Testis (tissue), 3 donors: ENCODE results near the gene CLDN3. TPM values are rescaled to one million over a fixed set of nuclear protein-coding genes. Genes with fewer than 3 reads are reported as not detected.

Experiments used
- DNase-seq: peaks from one replicate; pipeline ENCODE4 v3.0.0-alpha.2; 2019
- H3K27ac ChIP-seq, 2 donors: fragments of 200-600 bp; sonication (generic); one replicate each; pipeline ENCODE4 v1.5.1; 2019
- H3K27me3 ChIP-seq: fragments of 200-600 bp; sonication (generic); one replicate; pipeline ENCODE4 v1.5.1; 2019
- H3K36me3 ChIP-seq: fragments of 200-600 bp; sonication (generic); one replicate; pipeline ENCODE4 v1.5.1; 2017; ENCODE audit warnings: low read depth; ENCODE audit errors: missing control alignments
- H3K4me1 ChIP-seq: fragments of 200-600 bp; sonication (generic); one replicate; pipeline ENCODE4 v1.5.1; 2019
- H3K4me3 ChIP-seq, 2 donors: fragments of 200-600 bp; sonication (generic); one replicate each; pipeline ENCODE4 v1.5.1; 2017 to 2019
- H3K9me3 ChIP-seq: fragments of 200-600 bp; sonication (generic); one replicate; pipeline ENCODE4 v1.5.1; 2017
- POLR2A ChIP-seq: fragments of 450-650 bp; IDR thresholded peaks from one replicate; pipeline ENCODE4 v1.6.1; 2017; ENCODE audit warnings: antibody characterized with exemption, mild to moderate bottlenecking, moderate library complexity
- WGBS, 2 donors: methylation state at CpG; one replicate each; pipeline ENCODE4 v1.1.5; 2018; 5-methylcytosine and 5-hydroxymethylcytosine counted together
- intact Hi-C: fragments of 100-400 bp; cut with DNase I; formaldehyde crosslinking; loops from one replicate; pipeline ENCODE4 v1.15.1; 2023; ENCODE audit warnings: low total_unique reads
- polyA plus RNA-seq: library from polyadenylated mRNA; stranded (reverse); fragments of 350-450 nt; fragmentation: Illumina TruSeq; extraction: RNeasy Lipid Tissue Mini Kit (QIAGEN cat#74804); gene quantifications from one replicate; pipeline ENCODE4 v1.2.3, GENCODE V29; 2014; ENCODE audit warnings: low read depth, low replicate concordance; ENCODE audit not compliant: insufficient read depth
- total RNA-seq, 2 donors: library from RNA; depleted of rRNA; stranded (reverse); fragments of >200 nt; gene quantifications; one replicate each; pipeline ENCODE4 v1.2.3, GENCODE V29; 2016
- TF ChIP-seq, protein P1 (sequence below), 3 experiments: fragments of 450-650 bp in 2 of 3; fragments of 200-600 bp in 1 of 3; sonication (generic) in 1 of 3; IDR thresholded peaks; one replicate each; pipeline ENCODE4 v1.5.1; 2016 to 2019; ENCODE audit warnings: antibody characterized with exemption in 3 of 3, mild to moderate bottlenecking in 2 of 3, moderate library complexity in 1 of 3

CLDN3 gene
- total and polyA plus RNA-seq, 3 donors from 2014 or later, result 1.9 to 6.1 (median 5.1) TPM

DNA sequence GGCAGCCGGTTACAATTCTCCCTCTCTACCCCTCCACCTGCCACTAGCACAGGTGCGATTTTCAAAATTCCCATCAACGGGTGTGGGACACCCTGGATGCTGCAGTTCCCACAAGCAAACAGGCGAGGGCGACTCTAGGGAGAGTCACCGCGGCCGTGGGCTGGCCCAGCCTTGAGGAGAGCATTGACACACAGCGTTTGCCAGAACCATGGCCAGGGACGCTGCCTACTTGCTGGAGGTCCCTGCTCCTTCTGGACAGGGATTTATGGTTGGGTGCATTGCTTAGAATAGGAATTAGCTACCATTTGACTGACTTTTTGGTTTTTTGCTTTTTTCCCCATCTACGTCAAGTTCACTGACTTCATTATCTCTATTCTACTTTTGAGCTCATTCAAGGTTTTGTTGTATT is 41.7 kb upstream of the CLDN3 start:
- no peaks in the 10 kb centered on the region for H3K9me3 ChIP-seq
- H3K27ac ChIP-seq, result no peak overlapping the region
- TF ChIP-seq POLR2A, result no peak
- TF ChIP-seq, protein P1, sequence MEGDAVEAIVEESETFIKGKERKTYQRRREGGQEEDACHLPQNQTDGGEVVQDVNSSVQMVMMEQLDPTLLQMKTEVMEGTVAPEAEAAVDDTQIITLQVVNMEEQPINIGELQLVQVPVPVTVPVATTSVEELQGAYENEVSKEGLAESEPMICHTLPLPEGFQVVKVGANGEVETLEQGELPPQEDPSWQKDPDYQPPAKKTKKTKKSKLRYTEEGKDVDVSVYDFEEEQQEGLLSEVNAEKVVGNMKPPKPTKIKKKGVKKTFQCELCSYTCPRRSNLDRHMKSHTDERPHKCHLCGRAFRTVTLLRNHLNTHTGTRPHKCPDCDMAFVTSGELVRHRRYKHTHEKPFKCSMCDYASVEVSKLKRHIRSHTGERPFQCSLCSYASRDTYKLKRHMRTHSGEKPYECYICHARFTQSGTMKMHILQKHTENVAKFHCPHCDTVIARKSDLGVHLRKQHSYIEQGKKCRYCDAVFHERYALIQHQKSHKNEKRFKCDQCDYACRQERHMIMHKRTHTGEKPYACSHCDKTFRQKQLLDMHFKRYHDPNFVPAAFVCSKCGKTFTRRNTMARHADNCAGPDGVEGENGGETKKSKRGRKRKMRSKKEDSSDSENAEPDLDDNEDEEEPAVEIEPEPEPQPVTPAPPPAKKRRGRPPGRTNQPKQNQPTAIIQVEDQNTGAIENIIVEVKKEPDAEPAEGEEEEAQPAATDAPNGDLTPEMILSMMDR (IDR thresholded peaks at IDR 0.05), result peak; percentile 18 to 69 (median 36)
- intact Hi-C loops, result loop anchor here (2.0 kb wide), 1 partner anchor 17 kb away; no protein-coding TSS in a partner anchor
- H3K36me3 ChIP-seq, result no peaks in the 10 kb centered on the region
- no peaks in the 10 kb centered on the region for H3K27me3 ChIP-seq
- no peak overlapping the region for H3K4me3 ChIP-seq
- DNase-seq, result peak; percentile 65
- H3K4me1 ChIP-seq, result no peaks in the 10 kb centered on the region
- 26 to 31% methylated on average over 11 of the region's 11 CpGs for WGBS, 2 donors

DNA sequence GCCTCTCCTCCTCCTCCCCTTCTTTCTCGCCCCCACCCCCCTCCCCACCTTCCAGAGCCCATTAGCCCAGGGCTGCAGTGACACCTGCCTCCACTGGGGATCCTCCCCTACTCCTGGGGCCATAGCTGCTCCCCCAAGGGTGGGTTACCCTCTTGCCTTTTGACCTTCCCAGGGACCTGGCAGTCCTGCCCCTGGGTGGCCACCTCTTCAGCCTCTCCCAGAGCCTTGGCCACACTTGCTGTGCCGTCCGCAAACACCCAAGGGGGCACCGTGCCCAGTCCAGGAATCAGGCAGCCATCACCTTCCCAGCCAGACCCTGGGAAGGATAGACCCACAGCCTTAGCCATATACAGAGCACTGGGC is 40.9 kb upstream of the CLDN3 start:
- no peak for DNase-seq
- Histone ChIP-seq H3K9me3 (no peaks in the 10 kb centered on the region), H3K4me3 (no peak overlapping the region)

GRCh38 chr7:73809467-73809951 is 39.4 kb upstream of the CLDN3 start:
- H3K36me3 ChIP-seq, result no peaks in the 10 kb centered on the region
- H3K27ac ChIP-seq, result no peak overlapping the region
- no peaks in the 10 kb centered on the region for H3K27me3 ChIP-seq
- intact Hi-C loops, result no loop called here
- no peak for DNase-seq
- H3K4me1 ChIP-seq, result no peaks in the 10 kb centered on the region
- 82 to 92% methylated on average over 19 to 21 of the region's 21 CpGs for WGBS, 2 donors
- no peak for TF ChIP-seq POLR2A
- TF ChIP-seq, protein P1 (IDR thresholded peaks at IDR 0.05), result no peak
- H3K9me3 ChIP-seq, result no peaks in the 10 kb centered on the region
- H3K4me3 ChIP-seq, result no peak overlapping the region

More for the DNA sequence above, 40.9 kb upstream of the CLDN3 start:
- no peaks in the 10 kb centered on the region for H3K36me3 ChIP-seq
- TF ChIP-seq POLR2A, result no peak
- no peak overlapping the region for H3K27ac ChIP-seq
- no peaks in the 10 kb centered on the region for H3K4me1 ChIP-seq
- 52 to 64% methylated on average over 3 to 4 of the region's 4 CpGs for WGBS, 2 donors
- intact Hi-C loops, result no loop called here
- no peaks in the 10 kb centered on the region for H3K27me3 ChIP-seq

DNA sequence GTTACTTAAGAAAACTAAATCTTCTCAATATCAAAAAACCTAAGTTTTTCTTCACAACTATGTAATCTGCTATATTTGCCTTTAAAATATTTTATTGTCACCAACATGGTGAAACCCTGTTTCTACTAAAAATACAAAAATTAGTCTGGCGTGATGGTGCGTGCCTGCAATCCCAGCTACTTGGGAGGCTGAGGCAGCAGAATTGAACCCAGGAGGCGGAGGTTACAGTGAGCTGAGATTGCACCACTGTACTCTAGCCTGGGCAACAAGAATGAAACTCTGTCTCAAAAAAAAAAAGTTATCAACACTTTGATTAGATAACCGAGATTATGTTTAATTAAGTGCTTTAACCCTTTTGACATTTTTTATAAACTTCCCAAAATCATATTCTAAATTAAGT is 32.4 kb upstream of the CLDN3 start:
- WGBS, 2 donors, result 65 to 77% methylated on average over 4 of the region's 4 CpGs
- intact Hi-C loops, result no loop called here

DNA sequence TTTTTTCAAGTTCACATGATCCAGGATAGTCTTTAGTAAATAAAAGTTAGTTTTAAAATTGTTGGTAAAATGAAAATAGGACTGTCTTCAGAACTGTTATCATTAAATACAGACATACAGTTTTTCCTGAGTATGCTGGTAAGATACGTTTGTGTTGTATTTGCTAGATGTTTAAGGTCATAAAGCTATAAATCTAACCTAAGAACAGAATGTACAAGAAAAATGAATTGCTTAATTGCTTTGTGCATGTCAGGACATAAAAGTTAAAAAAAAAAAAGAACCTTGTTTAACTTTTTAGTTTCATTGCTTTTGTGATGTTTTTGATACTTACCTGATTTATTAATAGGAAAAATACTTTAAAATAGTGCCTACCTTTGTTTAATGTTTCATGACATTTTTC is 31.5 kb upstream of the CLDN3 start:
- TF ChIP-seq POLR2A, result no peak
- TF ChIP-seq, protein P1 (IDR thresholded peaks at IDR 0.05), result no peak
- intact Hi-C loops, result no loop called here
- Histone ChIP-seq H3K4me3 (no peak overlapping the region), H3K27me3 (no peaks in the 10 kb centered on the region), H3K4me1 (no peaks in the 10 kb centered on the region), H3K27ac (no peak overlapping the region), H3K9me3 (no peaks in the 10 kb centered on the region), H3K36me3 (no peaks in the 10 kb centered on the region)
- WGBS, 2 donors, result 49 to 73% methylated on average over 1 of the region's 1 CpG
- DNase-seq, result no peak

More for the DNA sequence above, 32.4 kb upstream of the CLDN3 start:
- Histone ChIP-seq H3K4me3 (no peak overlapping the region), H3K36me3 (no peaks in the 10 kb centered on the region), H3K27ac (no peak overlapping the region), H3K27me3 (no peaks in the 10 kb centered on the region), H3K4me1 (no peaks in the 10 kb centered on the region), H3K9me3 (no peaks in the 10 kb centered on the region)
- DNase-seq, result no peak
- no peak for TF ChIP-seq POLR2A
- TF ChIP-seq, protein P1 (IDR thresholded peaks at IDR 0.05), result no peak
